ENCODE results near the gene IQCH.
A peak's percentile ranks its signal among the peaks of the same experiment; 100 is the strongest.
"Not testable (repeated sequence)": the region's sequence is repeated elsewhere in the genome, so short reads cannot be mapped to it uniquely, and the experiment has no call there.

The IQCH gene

DNA sequence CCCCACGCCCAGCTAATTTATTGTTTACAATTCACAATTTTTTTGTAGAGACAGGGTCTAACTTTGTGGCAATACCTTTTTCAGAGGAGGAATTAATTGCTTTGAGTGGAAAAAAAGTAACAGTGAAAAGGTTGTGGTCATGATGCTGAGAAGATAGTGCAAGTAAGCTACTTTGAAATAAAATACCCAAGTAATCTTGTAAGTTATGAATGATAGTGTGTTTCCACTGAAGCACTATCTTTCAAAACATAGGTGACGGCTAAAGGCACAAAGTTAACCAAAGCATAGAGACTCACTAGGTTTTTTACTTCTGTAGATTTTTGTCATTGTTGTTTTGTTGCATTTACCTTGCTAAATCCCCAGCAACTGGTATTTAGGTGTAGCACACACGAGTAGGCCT, 165.1 kb downstream of the IQCH start:
- Histone ChIP-seq H3K4me1 (ENCODE audit: insufficient read depth, insufficient read length) (no peaks in the 10 kb centered on the region), H3K4me3 (ENCODE audit: insufficient read length, low read depth) (no peak overlapping the region), H3K27me3 (ENCODE audit: insufficient read depth, insufficient read length) (no peaks in the 10 kb centered on the region), H3K36me3 (ENCODE audit: insufficient read depth, insufficient read length, low read length) (no peaks in the 10 kb centered on the region), H3K9me3 (ENCODE audit: insufficient read depth, low read length) (no peaks in the 10 kb centered on the region), H3K9ac (ENCODE audit: insufficient read length, low read depth) (no peak overlapping the region)
- DNase-seq (ENCODE audit: low read depth, low spot score), result no peak
- TF ChIP-seq ZNF274 (IDR thresholded peaks at IDR 0.05; ENCODE audit: low read depth, low read length) (no peak), YY1 (IDR thresholded peaks at IDR 0.05; ENCODE audit: insufficient read depth, insufficient read length) (no peak), SUZ12 (IDR thresholded peaks at IDR 0.05; ENCODE audit: extremely low read depth, insufficient read depth, insufficient read length) (no peak)

DNA sequence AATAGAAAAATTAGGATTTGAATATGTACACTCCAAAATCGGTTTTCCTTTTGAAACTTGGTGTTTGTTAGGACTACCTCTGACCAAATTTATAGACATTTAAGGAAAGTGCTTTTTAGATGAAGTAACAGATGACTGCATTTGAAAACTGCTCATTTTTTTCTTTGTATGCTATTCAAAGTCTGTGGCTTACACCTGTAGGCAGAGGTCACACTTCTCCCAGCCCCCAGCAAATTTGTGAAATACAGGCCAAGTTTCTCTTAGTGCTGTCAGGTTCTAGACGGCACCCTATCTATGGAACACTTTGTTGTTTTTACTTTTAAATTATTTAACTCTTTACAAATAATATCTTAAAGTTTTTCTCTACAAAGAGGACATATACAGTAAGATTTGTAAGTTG, 165.6 kb downstream of the IQCH start:
- Histone ChIP-seq H3K27me3 (ENCODE audit: insufficient read depth, insufficient read length) (no peaks in the 10 kb centered on the region), H3K9me3 (ENCODE audit: insufficient read depth, low read length) (no peaks in the 10 kb centered on the region), H3K4me3 (ENCODE audit: insufficient read length, low read depth) (no peak overlapping the region), H3K4me1 (ENCODE audit: insufficient read depth, insufficient read length) (no peaks in the 10 kb centered on the region), H3K36me3 (ENCODE audit: insufficient read depth, insufficient read length, low read length) (no peaks in the 10 kb centered on the region), H3K9ac (ENCODE audit: insufficient read length, low read depth) (no peak overlapping the region)
- DNase-seq (ENCODE audit: low read depth, low spot score), result no peak
- TF ChIP-seq SUZ12 (IDR thresholded peaks at IDR 0.05; ENCODE audit: extremely low read depth, insufficient read depth, insufficient read length) (no peak), ZNF274 (IDR thresholded peaks at IDR 0.05; ENCODE audit: low read depth, low read length) (no peak), YY1 (IDR thresholded peaks at IDR 0.05; ENCODE audit: insufficient read depth, insufficient read length) (no peak)

DNA sequence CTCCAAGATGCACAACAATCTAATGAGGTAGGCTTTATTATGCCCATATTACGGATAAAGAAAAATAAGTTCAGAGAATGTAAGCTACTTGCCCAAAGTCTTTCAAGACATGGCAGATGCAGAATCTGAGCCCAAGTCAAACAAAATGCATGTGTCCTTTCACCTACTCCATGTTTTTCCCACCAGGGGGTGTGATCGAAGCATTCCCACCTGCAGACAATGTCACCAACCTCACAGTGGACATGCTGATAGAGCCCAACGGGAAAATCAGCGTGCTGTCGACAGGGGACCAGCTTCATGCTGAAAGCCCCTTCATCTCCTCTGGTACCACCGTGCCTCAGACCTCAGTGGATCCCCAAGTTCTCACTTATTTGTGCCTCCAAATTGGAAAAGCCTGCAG, 166.5 kb downstream of the IQCH start:
- Histone ChIP-seq H3K27me3 (ENCODE audit: insufficient read depth, insufficient read length) (no peaks in the 10 kb centered on the region), H3K4me3 (ENCODE audit: insufficient read length, low read depth) (no peak overlapping the region), H3K9me3 (ENCODE audit: insufficient read depth, low read length) (no peaks in the 10 kb centered on the region), H3K36me3 (ENCODE audit: insufficient read depth, insufficient read length, low read length) (no peaks in the 10 kb centered on the region), H3K4me1 (ENCODE audit: insufficient read depth, insufficient read length) (no peaks in the 10 kb centered on the region), H3K9ac (ENCODE audit: insufficient read length, low read depth) (no peak overlapping the region)
- TF ChIP-seq SUZ12 (IDR thresholded peaks at IDR 0.05; ENCODE audit: extremely low read depth, insufficient read depth, insufficient read length) (no peak), YY1 (IDR thresholded peaks at IDR 0.05; ENCODE audit: insufficient read depth, insufficient read length) (no peak), ZNF274 (IDR thresholded peaks at IDR 0.05; ENCODE audit: low read depth, low read length) (no peak)
- DNase-seq (ENCODE audit: low read depth, low spot score), result no peak

DNA sequence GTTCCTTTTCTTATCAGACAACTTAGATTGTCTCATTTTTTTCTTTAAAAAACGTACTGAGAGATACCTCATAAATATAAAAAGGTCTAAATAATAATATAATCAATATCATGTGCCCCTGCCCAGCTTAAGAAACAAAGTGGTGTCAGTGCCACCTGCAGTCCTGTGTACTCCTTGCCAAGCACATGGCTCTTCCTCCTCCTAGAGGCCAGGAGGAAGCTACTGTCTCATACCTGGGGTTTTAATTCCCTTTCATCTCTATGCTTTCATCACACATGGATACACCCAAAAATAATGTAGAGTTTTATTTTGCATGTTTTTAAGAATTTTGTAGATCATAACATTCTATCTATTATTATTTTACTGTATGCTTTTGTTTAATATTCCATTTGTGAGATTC, 167.7 kb downstream of the IQCH start:
- no peaks in the 10 kb centered on the region for H3K4me1 ChIP-seq (ENCODE audit: insufficient read depth, insufficient read length)
- no peak overlapping the region for H3K4me3 ChIP-seq (ENCODE audit: insufficient read length, low read depth)
- DNase-seq (ENCODE audit: low read depth, low spot score), result no peak
- no peaks in the 10 kb centered on the region for H3K9me3 ChIP-seq (ENCODE audit: insufficient read depth, low read length)
- no peaks in the 10 kb centered on the region for H3K27me3 ChIP-seq (ENCODE audit: insufficient read depth, insufficient read length)
- TF ChIP-seq ZNF274 (IDR thresholded peaks at IDR 0.05; ENCODE audit: low read depth, low read length) (no peak), SUZ12 (IDR thresholded peaks at IDR 0.05; ENCODE audit: extremely low read depth, insufficient read depth, insufficient read length) (no peak), YY1 (IDR thresholded peaks at IDR 0.05; ENCODE audit: insufficient read depth, insufficient read length) (no peak)
- no peak overlapping the region for H3K9ac ChIP-seq (ENCODE audit: insufficient read length, low read depth)
- H3K36me3 ChIP-seq (ENCODE audit: insufficient read depth, insufficient read length, low read length), result no peaks in the 10 kb centered on the region

DNA sequence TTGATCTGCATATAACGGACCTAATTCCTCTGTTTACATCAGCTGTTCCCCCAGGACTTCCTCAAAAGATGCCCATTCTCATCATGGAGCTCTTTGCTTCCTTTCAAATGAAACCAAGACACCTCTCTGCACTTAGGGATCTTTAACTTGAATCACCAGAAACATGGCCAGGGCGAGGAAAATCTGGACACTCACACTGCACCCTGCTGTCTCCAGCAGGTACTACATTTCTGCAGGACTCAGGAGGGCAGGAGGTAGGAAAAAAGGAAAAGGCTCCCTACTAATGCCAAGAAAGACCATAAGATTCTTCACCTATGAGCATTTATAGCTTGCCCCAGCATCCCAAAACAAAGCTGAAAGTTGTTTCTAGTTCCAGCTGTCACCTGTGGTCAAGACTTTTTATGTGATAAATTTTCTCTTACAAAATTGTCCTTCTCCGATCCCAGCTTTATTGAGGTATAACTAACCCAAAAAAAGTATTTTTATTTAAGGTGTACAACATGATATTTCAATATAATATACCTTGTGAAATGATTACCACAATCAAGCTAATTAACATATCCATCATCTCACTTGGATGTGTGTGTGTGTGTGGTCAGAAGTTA, 179.0 kb downstream of the IQCH start:
- Histone ChIP-seq H3K9me3 (ENCODE audit: insufficient read depth, low read length) (no peaks in the 10 kb centered on the region), H3K36me3 (ENCODE audit: insufficient read depth, insufficient read length, low read length) (no peaks in the 10 kb centered on the region), H3K4me3 (ENCODE audit: insufficient read length, low read depth) (no peak overlapping the region), H3K9ac (ENCODE audit: insufficient read length, low read depth) (no peak overlapping the region), H3K4me1 (ENCODE audit: insufficient read depth, insufficient read length) (peaks cover 6% of the 10 kb centered on the region), H3K27me3 (ENCODE audit: insufficient read depth, insufficient read length) (no peaks in the 10 kb centered on the region)
- TF ChIP-seq SUZ12 (IDR thresholded peaks at IDR 0.05; ENCODE audit: extremely low read depth, insufficient read depth, insufficient read length) (no peak), ZNF274 (IDR thresholded peaks at IDR 0.05; ENCODE audit: low read depth, low read length) (no peak), YY1 (IDR thresholded peaks at IDR 0.05; ENCODE audit: insufficient read depth, insufficient read length) (no peak)
- peak; percentile 39 for DNase-seq (ENCODE audit: low read depth, low spot score)

DNA sequence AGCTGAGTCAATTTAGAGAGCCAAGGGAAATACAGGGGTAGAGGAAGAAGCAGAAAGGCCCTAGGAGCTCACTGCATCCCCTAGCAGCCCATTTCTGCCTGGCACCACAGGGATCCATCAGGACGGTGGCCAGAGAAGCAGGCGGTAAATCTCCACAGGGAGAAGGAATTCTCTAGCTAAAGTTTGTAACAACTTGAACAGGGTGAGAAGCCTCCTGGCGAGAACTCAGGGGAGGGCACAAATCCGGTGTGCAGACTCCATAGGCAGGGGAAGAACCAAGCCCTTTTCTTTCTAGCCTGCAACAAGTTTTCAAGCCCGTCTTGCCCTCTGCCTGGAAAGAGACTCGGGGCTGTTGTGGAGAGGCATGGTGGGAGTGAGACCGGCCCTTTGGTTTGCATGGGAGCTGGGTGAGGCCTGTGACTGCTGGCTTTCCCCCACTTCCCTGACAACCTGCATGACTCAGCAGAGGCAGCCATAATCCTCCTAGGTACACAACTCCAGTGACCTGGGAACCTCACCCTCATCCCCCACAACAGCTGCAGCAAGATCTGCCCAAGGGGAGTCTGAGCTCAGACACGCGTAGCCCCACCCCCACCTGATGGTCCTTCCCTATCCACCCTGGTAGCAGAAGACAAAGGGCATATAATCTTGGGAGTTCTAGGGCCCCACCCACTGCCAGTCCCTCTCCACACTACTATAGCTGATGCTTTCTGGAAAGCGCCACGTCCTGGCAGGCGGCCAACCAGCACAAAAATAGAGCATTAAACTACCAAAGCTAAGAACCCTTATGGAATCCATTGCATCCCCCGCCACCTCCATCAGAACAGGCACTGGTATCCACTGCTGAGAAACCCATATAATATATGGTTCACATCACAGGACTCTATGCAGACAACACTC, 182.0 kb downstream of the IQCH start:
- H3K4me1 ChIP-seq (ENCODE audit: insufficient read depth, insufficient read length); H3K4me3 ChIP-seq (ENCODE audit: insufficient read length, low read depth); DNase-seq (ENCODE audit: low read depth, low spot score); H3K27me3 ChIP-seq (ENCODE audit: insufficient read depth, insufficient read length); H3K9ac ChIP-seq (ENCODE audit: insufficient read length, low read depth); H3K36me3 ChIP-seq (ENCODE audit: insufficient read depth, insufficient read length, low read length); H3K9me3 ChIP-seq (ENCODE audit: insufficient read depth, low read length): not testable (repeated sequence)

DNA sequence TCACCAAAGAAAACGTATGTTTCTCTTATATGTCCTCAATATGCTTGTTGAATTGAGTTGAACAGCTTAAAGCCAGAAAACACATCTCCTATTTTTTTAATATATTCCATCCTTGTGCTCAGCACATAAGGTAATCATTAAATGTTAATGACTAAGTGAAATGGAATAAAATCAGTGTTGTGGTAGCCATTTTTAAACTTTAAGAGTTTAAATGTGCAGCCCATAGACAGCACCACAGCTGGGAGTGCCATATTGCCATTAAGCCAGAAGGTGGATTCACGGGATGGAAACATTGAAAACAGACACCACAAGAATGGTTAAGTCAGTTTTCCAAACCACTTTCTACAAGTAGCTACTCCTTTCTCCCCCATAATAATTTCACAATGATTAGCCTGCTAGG, 189.5 kb downstream of the IQCH start:
- TF ChIP-seq ZNF274 (IDR thresholded peaks at IDR 0.05; ENCODE audit: low read depth, low read length), result no peak
- TF ChIP-seq YY1 (IDR thresholded peaks at IDR 0.05; ENCODE audit: insufficient read depth, insufficient read length), result no peak
- no peak for TF ChIP-seq SUZ12 (IDR thresholded peaks at IDR 0.05; ENCODE audit: extremely low read depth, insufficient read depth, insufficient read length)
- Histone ChIP-seq H3K9ac (ENCODE audit: insufficient read length, low read depth) (no peak overlapping the region), H3K27me3 (ENCODE audit: insufficient read depth, insufficient read length) (no peaks in the 10 kb centered on the region), H3K4me1 (ENCODE audit: insufficient read depth, insufficient read length) (no peaks in the 10 kb centered on the region), H3K9me3 (ENCODE audit: insufficient read depth, low read length) (no peaks in the 10 kb centered on the region), H3K36me3 (ENCODE audit: insufficient read depth, insufficient read length, low read length) (no peaks in the 10 kb centered on the region), H3K4me3 (ENCODE audit: insufficient read length, low read depth) (no peak overlapping the region)
- DNase-seq (ENCODE audit: low read depth, low spot score), result no peak

All from NT2/D1 (cell line).